GM21528 (cell line): ENCODE data around the gene ALDH1A1.

Experiments used
- ATAC-seq: cut with Tn5 transposase; IDR thresholded peaks from one replicate; pipeline ENCODE4 v1.9.1; 2021; ENCODE audit warnings: mild to moderate bottlenecking, moderate library complexity; ENCODE audit not compliant: unreplicated experiment, low FRiP score

The ALDH1A1 gene

GRCh38 chr9:72921888-72922654, 30.8 kb downstream of the ALDH1A1 start:
- no peak for ATAC-seq

- no peak for ATAC-seq
Measured at GRCh38 chr9:72919246-72919945, 33.5 kb downstream of the ALDH1A1 start.

DNA sequence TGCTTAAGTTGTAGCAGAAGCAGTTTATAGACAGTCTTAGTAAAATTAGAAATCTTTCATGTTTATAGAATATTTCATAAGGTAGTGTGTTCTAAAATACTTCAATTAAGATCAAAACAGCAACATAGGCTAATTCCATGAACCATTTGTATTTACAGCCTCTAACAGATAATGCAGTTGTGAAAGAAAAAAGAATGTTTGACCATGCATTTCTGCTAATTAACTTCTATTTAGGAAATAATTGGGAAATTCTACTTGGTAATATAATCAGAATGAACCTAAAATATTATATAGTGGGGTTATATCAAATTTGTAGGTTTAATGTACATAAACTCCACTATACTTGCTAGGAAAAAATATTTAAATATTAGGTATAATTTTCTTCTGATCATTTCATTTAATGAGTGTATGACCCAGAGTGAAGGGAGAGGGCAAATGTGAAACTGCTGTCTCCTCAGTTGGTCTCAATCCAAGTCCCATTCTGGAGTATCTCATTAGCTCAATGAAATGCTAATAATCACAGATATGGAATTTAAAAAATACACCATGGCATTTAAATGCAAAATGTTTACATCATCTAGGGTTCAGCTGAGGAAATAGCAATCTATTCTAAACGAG, 34.9 kb downstream of the ALDH1A1 start:
- ATAC-seq: no peak

- ATAC-seq: no peak
Measured at GRCh38 chr9:72915659-72916058, 37.2 kb downstream of the ALDH1A1 start.

GRCh38 chr9:72914750-72915149, 38.1 kb downstream of the ALDH1A1 start:
- no peak for ATAC-seq

GRCh38 chr9:72913382-72914009, 39.4 kb downstream of the ALDH1A1 start:
- no peak for ATAC-seq

DNA sequence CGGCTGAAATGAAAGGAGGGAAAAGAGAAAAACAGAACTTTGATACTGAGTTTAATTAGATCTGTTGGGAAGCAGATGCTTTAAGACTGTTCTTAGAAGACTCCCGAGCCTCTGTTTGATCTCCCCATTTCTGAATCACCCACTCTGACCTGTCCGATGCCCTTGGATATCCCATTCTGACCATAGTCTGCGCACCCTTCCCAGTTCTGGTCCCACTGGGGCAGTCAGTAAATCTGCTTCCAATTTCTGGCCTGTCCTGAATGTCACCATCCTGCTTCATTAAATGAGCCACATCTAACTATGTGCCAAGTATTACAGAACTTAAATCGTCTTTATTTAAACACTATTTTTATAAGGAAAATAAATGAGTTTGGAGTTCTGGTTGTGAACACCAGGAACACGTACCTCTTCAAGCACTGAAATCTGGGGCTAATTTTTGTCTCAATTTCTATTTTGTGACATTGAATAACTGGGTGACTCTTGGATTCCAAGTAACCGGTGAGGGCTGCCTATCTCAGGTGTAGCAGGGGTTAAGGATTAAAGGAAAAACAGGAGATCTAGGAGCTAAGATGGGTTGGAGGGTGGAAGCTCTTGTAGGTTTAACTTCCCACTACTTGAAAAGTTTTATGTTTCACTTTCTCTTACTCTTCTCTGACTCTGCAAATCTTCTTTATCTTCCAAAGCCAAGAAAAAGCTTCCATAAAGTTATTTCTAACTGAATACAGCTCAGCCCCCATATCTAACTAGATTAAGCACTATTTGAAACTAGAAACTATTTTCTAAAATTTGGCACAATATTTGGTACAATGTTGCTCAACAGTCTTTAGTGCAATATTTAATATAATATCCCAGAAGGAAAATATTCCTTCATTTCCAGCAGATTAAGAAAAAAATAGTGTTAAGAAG, 40.1 kb downstream of the ALDH1A1 start:
- ATAC-seq: no peak

DNA sequence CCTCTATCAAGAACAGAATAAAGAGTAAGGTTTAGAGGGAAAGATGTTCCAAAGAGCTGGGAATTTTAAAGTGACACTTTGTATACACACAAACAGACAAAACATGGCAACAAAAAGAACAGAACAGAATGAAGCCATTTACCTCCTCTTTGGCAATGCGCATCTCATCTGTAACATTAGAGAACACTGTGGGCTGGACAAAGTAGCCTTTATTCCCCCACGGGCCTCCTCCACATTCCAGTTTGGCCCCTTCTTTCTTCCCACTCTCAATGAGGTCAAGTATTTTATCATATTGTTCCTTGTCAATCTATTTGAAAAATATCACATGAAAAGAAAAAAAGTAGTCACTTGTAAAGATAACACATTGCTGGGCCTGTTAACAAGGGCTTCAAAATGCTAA, 41.0 kb downstream of the ALDH1A1 start:
- no peak for ATAC-seq

GRCh38 chr9:72911247-72911775, 41.5 kb downstream of the ALDH1A1 start:
- ATAC-seq: no peak

DNA sequence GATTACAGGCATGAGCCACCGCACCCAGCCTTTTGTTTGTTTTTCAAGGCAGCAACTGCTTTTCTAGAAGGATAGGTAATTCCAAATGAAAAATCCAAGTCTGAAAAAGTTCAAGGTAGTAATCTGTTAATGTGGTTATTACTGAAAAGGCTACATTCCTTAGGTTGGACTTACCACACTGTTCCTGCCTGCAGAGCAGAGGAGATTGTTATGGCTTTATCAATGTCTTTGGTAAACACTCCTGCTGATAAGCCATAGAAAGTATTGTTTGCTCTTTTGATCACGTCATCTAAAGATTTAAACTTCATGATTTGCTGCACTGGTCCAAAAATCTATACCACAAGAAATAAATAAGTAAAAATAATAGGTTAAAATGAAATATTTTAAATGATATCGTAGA, 43.4 kb downstream of the ALDH1A1 start:
- no peak for ATAC-seq

- ATAC-seq: no peak
Measured at GRCh38 chr9:72907421-72907820, 45.4 kb downstream of the ALDH1A1 start.

DNA sequence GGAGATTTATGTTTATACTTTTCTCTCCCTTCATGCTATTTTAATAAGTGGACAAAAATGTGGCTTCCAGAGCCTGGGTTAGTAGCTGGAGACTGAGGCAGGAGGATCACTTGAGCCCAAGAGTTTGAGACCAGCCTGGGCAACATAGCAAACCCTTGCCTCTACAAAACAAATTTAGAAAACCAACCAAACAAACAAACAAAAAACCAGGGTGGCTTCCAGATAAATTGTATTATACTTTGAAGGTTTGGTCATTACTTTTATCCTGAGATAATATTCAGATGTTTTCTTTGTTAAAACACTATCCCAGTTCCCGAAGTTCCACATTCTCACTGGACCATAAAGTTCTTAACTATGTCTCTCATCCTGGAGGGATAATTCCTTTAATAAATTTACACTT, 46.0 kb downstream of the ALDH1A1 start:
- no peak for ATAC-seq

DNA sequence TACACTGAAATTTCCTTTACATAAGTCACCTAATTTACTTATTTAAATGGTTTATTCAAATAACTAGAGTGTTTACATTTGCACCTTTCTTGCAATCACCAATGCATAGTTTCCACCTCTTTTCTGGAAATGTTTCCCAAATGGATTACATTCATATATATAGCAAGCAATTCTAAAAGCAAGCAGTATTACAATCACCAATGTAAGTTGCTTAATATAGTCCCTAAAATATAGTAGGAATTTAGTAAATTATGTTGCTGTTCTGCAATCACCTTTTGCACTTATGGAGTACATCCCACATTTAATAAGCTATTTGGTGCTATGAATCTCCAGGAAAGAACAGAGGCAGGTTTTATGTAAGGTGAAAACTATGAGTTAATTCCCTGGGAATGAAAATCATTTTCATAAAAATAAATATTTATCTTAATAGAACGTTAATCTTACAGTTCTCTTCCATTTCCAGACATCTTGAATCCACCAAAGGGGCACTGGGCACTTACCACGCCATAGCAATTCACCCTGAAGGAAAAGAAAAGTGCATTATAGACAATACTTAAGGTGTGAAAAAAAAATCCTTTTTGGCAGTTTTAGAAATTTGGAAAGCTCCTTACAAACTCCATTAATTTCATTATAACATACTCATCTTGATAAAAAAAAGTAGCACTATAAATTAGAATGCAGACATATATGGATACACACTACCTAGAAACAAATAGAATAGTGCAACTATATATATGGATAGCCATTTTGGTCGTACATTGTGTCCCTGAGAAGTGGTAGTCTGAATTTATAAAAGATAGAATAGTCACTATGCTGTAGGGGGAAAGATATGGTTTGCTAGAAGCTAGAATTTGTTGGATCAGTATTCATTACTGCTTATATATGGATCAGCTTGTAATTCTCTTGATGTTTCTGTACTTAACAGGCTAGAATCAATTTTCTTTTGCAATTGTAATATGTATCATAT, 47.1 kb downstream of the ALDH1A1 start:
- ATAC-seq: no peak

DNA sequence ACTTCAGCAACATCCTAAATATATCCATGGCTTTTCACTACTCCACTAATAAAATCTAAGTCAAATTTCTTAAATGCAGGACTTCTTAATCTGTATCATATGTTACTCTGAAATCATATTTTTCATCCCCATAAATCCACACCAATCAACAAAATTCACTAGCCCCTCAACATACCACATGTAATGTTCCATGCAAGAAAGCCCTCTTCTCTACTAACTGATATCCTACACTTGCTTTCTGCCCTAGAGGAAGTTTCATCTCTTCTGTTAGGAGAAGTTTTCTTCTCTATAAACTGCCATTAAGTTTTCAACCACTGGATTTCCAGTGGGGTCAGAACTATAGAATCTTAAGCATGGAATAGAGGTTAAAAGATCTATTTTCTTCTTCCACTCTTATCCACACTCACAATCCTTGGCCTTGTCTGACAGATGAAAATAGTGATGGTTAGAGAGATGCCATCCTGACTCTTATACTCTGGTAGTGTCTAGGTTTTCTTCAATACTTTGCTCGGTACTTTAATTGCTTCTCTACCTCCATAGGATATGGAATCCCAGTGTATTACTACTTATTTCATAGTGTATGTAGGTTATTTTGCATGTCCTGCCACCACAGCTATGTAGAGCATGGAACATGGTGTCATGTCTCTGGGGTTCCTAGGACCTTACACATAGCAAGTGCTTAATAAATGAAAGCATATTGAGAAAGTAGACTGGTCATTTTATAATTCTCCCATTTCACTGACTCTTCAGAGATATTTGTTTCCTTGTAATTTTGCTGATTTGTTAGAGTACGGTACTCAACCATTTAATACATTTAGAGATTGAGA, 48.4 kb downstream of the ALDH1A1 start:
- no peak for ATAC-seq

DNA sequence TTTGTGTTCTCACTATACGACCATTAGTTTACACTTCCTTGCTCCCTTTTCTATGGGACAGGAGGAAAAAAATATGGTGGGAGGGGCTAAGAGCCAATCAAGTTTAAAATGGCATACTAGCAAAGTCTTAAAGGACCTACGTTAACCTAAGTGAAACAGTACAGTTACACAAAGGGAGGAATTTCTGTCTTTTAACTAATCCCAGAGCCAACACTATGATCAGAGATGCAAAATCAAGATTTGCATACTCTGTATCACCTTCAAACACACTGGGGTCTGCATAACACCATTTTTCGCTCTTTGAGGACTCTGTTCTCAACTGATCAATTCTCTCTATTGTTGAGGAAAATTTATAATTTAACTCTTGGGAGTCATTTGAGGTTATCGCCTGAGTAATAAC, 49.8 kb downstream of the ALDH1A1 start:
- ATAC-seq: no peak

DNA sequence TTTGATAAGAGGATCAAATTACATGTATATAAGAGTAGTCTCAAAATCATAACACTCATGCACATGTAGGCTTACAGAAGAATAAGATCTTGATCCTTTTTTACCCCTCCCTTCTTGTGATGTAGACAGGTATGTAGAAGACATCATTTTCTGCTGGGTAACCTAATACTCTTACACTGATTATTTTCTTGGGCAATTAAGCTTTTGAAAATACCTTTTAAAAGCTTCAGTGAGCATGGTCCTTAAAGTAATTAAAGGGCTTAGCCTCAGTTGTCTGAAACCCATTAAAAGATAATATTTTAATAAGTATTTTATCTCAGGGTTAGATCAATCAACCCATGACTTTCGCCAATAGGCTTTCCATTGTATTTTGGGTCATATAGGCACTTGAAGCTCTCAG, 50.6 kb downstream of the ALDH1A1 start:
- ATAC-seq: no peak

GRCh38 chr9:72899734-72900477, 52.9 kb downstream of the ALDH1A1 start:
- ATAC-seq: no peak
